Neural progenitor cell (in vitro differentiated cells): Measurements from ENCODE around the gene CYSTM1.

Experiments used
- EZH2phosphoT487 ChIP-seq: fragments of 200-600 bp; sonication (generic); IDR thresholded peaks from 2 replicates; pipeline ENCODE4 v1.6.1; 2017; ENCODE audit warnings: antibody characterized with exemption
- TF ChIP-seq, protein P1 (sequence below): fragments of 200-600 bp; sonication (generic); IDR thresholded peaks from 2 replicates; pipeline ENCODE4 v1.5.1; 2017; ENCODE audit warnings: antibody characterized with exemption, mild to moderate bottlenecking

DNA sequence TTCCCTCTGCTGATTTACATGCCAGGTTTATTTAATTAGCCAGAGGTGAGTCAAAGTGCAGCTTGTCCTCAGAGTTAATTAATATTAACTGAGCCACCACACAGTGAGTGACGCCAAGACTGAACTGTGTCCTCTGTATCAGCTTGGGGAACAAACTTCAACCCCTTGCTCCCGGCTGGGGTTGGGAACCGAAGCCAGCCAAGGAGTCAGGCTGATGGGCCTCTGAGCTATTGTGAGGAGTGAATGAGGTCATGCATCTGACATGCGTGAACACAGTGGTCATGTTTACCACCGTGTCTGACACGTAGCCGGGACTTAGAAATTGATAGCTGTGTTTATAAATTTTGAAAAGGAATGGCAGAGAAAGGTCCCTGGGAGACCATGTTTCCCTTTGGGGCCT, 32.1 kb upstream of the CYSTM1 start:
- TF ChIP-seq, protein P1, sequence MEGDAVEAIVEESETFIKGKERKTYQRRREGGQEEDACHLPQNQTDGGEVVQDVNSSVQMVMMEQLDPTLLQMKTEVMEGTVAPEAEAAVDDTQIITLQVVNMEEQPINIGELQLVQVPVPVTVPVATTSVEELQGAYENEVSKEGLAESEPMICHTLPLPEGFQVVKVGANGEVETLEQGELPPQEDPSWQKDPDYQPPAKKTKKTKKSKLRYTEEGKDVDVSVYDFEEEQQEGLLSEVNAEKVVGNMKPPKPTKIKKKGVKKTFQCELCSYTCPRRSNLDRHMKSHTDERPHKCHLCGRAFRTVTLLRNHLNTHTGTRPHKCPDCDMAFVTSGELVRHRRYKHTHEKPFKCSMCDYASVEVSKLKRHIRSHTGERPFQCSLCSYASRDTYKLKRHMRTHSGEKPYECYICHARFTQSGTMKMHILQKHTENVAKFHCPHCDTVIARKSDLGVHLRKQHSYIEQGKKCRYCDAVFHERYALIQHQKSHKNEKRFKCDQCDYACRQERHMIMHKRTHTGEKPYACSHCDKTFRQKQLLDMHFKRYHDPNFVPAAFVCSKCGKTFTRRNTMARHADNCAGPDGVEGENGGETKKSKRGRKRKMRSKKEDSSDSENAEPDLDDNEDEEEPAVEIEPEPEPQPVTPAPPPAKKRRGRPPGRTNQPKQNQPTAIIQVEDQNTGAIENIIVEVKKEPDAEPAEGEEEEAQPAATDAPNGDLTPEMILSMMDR, result no peak
- TF ChIP-seq EZH2phosphoT487, result no peak
